GM12878 (cell line): ENCODE measurements around the gene TMEM50A.
"Not testable (repeated sequence)": the region's sequence is repeated elsewhere in the genome, so short reads cannot be mapped to it uniquely, and the experiment has no call there.

Experiments
- MEF2B ChIP-seq: fragments of 450-650 bp; IDR thresholded peaks from 2 replicates; pipeline ENCODE4 v1.6.1; 2018; ENCODE audit warnings: mild to moderate bottlenecking, moderate library complexity; ENCODE audit not compliant: partially characterized antibody, poor library complexity, severe bottlenecking
- MTA2 ChIP-seq: fragments of 450-650 bp; IDR thresholded peaks from 2 replicates; pipeline ENCODE4 v1.6.1; 2016; ENCODE audit warnings: low read depth, mild to moderate bottlenecking, moderate library complexity
- POLR2AphosphoS5 ChIP-seq: IDR thresholded peaks from 2 replicates; pipeline ENCODE4 v1.6.1; 2011; ENCODE audit warnings: mild to moderate bottlenecking, low read length, inconsistent platforms
- TAF1 ChIP-seq: IDR thresholded peaks from 2 replicates; pipeline ENCODE4 v1.6.1; 2011; ENCODE audit warnings: mild to moderate bottlenecking, low read depth, low read length, borderline replicate concordance
- TF ChIP-seq, protein P1 (sequence below), 3 experiments: IDR thresholded peaks in 2 of 3; conservative IDR thresholded peaks in 1 of 3; 2 replicates each; pipeline ENCODE4 v1.5.1; 2011; ENCODE audit warnings: low read depth in 3 of 3, low read length in 3 of 3, mild to moderate bottlenecking in 3 of 3, control low read depth in 2 of 3, moderate library complexity in 2 of 3, inconsistent platforms in 1 of 3, mixed read lengths in 1 of 3; ENCODE audit not compliant: control insufficient read depth in 2 of 3, insufficient read depth in 1 of 3; ENCODE audit errors: extremely low read depth in 1 of 3

DNA sequence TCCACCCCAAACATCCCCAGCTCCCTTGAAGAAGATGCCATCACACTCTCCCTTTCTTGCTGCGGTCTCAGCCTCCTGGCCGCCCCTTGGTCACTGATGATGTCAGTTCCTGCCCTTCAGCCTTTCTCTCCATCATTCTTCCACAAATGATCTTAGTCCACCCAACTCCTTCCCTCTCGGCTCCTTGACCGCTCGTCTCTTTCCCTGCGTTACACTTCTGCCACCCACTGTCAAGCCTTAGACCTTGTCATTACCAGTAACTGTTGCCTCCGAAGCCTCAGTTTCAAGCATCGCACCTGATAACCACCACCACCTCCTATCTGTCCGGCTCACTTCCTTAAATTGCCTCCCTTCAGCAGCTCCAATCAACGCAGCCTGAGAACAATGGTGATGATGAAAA lies 59.4 kb downstream of the TMEM50A start:
- not testable (repeated sequence) for TF ChIP-seq TAF1, MTA2, POLR2AphosphoS5, MEF2B
- TF ChIP-seq, protein P1, sequence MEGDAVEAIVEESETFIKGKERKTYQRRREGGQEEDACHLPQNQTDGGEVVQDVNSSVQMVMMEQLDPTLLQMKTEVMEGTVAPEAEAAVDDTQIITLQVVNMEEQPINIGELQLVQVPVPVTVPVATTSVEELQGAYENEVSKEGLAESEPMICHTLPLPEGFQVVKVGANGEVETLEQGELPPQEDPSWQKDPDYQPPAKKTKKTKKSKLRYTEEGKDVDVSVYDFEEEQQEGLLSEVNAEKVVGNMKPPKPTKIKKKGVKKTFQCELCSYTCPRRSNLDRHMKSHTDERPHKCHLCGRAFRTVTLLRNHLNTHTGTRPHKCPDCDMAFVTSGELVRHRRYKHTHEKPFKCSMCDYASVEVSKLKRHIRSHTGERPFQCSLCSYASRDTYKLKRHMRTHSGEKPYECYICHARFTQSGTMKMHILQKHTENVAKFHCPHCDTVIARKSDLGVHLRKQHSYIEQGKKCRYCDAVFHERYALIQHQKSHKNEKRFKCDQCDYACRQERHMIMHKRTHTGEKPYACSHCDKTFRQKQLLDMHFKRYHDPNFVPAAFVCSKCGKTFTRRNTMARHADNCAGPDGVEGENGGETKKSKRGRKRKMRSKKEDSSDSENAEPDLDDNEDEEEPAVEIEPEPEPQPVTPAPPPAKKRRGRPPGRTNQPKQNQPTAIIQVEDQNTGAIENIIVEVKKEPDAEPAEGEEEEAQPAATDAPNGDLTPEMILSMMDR (IDR thresholded peaks at IDR 0.05 in 2 of 3, conservative IDR thresholded peaks at IDR 0.05 in 1 of 3; ENCODE audit: control insufficient read depth in 2 of 3, extremely low read depth in 1 of 3, insufficient read depth in 1 of 3, low read depth in 3 of 3, low read length in 3 of 3): not testable (repeated sequence)
